DLD1 (cell line): ENCODE results near the gene NPPA.

Experiments
- in situ Hi-C: cut with HindIII; loops from 2 replicates; pipeline ENCODE4 v1.10.0; 2017; ENCODE audit warnings: low sequenced_read_pairs

Gene NPPA

DNA sequence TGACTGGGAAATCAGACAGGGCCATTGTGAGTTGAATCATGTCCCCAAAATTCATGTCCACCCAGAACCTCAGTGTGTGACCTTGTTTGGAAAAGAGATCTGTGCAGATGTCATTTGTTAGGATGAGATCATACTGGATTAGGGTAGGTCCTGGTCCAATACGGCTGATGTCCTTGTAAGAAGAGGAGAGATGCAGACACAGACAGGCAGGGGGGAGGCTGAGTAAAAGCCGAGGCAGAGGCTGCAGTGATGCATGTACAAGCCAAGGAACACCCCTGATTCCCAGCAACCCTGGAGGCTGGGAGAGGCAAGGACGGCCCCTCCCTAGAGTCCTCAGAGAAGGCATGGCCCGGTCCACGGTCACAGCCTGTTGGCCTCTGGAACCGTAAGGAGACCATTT, 27.0 kb upstream of the NPPA start:
- in situ Hi-C loops = no loop called here

DNA sequence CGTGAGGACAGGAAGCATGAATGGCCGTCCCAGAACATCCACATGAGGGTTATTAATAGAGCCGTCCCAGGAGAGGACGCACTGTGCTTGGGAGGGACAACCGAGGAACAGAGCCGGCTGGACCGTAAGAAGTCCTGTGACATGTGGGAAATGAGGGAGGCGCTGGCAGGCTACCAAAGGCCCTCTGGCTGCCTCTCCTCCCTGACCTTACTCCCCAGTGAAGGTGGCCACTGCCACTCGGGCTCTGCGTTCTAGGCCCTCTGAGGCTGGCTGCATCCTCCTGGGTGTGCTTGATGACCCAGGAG, 26.6 kb upstream of the NPPA start:
- in situ Hi-C loops = no loop called here

DNA sequence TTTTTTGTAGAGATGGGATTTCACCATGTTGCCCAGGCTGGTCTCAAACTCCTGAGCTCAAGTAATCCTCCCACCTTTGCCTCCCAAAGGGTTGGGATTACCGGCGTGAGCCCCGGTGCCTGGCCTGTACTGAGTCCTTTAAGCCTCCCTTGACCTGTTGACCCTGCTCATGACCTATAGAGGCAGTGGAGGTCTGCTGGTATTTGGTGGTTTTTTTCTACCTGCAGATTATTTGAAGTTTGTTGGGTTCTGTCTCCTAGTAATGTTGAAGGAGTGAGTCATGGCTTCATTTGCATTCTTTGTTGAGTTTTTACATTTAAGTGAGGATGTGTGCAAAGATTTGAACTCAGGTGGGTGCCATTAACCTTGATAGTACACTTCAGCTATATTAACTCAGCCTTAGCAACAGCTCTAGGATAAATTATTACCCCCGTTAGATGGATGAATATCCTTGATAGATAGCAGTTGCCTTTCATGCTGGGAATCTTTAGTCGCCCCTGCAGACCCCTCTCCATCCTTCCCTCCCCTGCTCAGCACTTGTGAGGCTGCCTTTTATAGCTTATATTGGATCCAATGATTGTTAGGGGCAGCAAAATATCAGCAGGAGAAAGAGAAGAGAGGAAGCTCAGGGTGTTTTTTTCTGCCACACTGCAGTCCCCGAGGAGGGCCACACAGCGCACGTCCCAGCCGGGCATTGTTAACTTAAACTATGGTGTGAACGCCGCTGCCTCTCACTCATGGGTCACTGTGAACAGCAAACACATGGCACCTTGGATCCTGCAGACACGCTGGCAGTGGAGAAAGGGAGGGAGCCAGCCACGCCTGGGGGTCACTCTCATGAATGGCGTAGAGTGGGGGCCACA, 26.0 kb upstream of the NPPA start:
- in situ Hi-C loops = no loop called here

DNA sequence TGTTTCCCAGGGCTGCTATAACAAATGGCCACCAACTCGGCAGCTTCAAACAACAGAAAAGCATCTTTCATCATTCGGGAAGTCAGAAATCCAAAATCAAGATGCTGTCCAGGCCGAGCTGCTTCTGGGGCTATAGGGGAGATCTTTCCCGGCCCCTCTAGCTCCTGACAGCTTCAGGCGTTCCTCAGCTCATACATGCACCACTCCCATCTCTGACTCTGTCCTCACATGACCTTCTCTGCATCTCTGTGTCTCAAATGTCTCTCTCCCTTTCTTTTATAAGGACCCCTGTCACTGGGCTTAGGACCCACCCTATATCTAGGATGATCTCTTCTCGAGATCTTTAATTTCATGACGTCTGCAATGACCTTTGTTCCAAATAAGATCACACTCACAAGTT, 25.0 kb upstream of the NPPA start:
- in situ Hi-C loops = no loop called here

DNA sequence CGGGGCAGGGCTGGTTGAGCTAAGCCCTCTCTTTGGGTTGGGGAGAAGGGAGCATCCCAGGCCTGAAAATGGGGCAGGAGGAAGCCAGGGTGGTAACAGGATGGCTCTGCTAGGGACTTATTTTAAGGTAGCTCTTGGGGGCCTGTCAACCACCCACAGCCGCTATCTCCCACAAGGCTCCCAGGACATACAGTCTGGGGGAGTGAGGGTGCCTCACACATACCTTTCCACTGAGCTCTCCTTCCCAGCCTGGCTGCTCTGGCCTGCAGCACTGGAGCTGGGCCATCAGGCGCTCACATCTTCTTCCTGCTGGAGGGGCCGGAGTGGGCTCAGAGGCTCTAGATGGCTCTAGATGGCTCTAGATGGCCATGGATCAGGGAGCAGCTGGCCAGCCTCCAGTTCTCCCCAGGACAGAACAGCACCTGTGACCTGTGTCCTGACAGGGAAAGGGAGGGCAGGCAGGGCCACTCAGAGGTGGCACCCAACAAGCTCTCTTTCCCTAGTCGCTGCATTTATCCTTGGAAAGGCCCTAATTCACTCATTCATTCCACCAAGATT, 22.1 kb upstream of the NPPA start:
- in situ Hi-C loops = no loop called here

DNA sequence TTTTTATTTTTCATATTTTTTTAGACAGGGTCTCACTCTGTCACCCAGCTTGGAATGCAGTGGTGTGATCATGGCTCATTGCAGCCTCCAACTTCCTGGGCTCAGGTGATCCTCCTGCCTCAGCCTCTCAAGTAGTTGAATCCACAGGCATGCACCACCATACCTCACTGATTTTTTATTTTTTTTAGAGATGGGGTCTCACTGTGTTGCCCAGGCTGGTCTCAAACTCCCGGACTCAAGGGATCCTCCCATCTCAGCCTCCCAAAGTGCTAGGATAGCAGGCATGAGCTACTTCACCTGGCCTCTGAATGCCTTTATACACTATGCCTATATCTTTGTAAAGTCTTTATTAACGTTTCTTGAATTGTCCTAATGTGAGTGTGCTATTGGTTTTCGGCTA, 21.5 kb upstream of the NPPA start:
- in situ Hi-C loops = no loop called here

DNA sequence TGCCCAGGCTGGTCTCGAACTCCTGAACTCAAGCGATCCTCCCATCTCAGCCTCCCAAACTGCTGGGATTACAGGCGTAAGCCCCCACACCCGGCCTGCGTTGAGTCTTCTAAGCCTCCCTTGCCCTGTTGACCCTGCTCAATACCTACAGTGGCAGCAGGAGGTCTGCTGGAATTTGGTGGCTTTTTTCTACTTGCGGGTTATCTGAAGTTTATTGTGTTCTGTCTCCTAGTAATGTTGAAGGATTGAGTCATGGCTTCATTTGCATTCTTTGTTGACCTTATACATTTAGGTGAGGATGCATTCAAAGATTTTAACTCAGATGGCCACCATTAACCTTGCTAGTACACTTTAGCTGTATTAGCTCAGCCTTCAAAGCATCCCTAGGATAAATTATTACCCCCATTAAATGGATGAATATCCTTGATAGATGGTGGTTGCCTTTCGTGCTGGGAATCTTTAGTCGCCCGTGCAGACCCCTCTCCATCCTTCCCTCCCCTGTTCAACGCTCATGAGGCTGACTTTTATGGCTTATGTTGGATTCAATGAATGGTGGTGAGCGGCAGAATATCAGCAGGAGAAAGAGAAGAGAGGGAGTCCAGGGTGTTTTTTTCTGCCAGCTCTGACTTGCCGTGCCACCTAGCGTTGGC, 20.9 kb upstream of the NPPA start:
- in situ Hi-C loops = no loop called here

DNA sequence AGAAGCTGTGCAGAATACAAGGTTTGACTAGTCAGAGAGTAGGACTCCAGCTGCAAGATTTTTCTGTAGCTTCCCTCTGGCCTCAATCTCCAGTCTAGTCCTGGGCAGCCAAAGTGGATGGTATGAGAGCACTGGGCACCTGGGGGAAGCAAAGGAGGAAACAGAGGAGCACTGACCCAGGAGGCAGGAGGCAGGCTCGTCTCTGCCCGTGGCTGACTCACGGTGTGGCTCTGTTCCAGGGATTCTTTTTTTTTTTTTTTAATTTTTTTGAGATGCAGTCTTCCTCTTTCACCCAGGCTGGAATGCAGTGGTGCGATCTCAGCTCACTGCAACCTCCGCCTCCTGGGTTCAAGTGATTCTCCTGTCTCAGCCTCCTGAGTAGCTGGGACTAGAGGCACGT, 15.3 kb upstream of the NPPA start:
- in situ Hi-C loops = no loop called here

DNA sequence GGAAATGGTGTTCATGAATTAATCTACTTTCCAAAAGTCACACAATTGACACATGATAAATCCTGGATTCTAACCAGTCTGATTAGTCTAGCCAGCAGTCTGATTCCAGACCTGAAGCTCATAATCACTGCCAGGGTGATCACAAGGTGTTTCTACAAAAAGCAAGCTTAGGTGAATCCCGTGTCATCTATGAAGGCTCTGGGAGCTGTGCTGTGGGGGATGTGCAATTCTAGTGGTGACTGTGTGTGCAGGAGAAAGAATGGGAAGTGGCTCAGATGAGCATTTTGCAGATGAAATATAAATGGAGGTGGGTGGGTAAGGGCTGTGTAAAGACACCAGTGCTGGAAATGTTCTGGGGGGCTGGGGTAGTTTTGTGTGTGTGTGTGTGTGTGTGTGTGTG, 13.0 kb upstream of the NPPA start:
- in situ Hi-C loops = no loop called here

DNA sequence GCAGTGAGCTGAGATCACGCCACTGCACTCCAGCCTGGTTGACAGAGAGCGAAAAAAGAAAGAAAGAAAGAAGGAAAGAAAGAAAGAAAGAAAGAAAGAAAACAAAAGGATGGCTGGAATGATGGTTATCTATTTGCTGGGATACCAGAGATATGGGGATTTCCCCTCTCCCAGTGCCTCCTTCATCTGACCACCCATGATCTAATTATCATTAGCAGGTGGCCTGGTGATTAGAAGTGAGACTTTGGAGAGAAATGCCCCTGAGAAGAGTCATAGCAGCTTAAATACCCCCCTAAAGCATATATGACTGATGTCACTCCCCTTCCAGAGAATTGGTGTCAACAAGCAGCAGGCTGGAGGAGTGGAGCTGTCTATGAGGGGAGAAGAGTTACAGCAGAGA, 12.5 kb upstream of the NPPA start:
- in situ Hi-C loops = no loop called here

DNA sequence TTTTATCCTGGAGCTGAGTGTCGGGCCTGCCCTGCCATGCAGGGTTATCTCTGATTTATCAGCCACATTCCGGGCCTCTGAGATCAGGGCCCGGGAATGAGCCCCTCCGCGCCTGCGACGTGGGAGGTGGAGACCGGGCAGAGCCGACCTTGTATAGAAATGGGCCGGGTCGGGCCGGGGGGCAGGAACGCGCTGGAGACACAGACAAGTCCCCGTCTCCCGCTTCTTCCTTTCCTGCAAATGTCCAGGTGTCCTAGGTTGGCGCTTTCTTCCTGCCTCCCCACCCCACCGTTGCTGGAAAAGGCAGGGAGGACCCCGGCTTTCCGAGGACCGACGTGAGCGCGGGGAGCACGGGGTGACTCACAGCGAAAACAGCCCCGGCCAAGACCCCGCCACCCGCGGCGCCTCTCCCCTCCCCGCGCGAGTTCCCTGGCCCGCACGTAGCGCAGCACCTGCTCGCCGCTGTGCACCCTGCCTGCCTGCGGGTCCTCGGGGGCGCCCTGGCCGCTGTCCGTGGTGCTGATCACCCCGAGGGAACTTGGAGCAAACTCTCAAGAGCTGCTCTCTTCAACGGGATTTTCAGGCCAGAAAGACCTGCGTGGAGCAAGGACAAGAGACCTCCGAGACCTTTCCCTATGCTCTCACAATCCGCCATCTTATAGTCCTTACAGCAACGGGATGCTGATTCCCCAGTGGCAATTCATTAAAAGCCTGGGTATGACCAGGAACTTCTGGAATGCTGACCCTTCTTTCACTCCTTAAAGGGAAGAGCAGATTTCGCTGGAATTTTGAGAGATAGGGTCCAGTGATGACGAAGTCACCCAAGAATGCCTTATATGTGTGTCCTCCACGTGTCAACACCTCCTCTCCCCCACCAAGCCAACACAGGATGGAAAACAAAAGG, 11.6 kb upstream of the NPPA start:
- in situ Hi-C loops = no loop called here

DNA sequence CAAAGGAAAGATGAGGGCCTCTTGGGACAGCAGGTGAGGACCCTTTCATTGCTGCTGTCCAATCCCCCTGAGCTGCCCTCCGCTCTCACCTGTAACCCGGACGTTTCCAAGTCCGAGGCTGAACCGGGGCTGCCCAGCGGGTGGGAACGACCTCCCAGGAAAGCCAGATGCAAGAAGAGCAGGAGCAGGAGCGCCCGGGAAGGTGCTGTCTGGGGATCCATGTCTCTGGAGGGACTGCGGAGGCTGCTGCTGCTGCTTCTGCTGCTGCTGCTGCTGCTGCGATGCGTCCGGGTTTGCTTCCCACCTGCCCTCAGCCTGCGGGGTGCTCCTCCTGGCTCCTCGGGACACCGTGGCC, 11.0 kb upstream of the NPPA start, which contains the start of gene NPPB:
NPPB (minus strand) TSS at position 333 of the 355 bp plus-strand sequence; CDS start at position 221, 112 bp downstream.
- in situ Hi-C loops = no loop called here

DNA sequence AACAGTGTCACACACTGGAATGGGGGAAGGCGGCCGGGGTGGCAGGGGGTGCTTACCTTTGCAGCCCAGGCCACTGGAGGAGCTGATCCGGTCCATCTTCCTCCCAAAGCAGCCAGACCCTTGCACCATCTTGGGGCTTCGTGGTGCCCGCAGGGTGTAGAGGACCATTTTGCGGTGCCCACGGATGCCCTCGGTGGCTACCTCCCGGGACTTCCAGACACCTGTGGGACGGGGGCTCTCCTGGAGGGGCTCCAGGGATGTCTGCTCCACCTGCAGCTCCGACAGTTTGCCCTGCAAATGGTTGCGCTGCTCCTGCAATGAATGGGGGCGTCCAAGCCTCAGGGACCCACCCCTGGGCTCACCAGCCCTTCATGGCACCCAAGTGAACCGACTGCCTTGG, 10.6 kb upstream of the NPPA start:
- in situ Hi-C loops = no loop called here

DNA sequence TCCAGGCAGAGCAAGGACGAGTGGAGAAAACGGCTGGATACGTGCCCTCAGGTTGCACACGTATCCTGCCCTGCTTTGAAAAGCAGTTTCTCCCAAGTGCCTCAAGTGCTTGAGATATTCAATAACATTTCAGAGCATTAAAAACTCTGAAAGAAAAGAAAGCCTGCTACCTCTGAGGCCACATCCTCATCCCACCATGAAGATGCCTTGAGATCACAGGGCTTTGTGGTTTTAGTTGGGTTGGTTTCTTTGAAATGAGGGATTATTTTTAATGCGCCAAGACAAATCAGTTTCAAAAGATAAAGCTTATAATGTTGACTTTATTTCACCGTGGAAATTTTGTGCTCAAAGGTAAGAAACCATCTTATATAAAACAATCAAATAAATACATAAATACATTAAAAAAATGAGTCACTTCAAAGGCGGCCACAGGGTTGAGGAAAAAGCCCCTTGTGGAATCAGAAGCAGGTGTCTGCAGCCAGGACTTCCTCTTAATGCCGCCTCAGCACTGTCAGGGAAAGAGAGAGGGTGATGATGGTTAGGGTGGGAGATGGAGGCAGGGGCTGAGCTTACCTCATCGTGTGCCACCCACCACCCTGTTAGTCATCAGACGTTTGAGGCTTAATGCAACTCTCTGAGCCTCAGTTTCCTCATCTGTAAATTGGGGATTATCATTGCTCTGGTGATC, 9.7 kb upstream of the NPPA start:
- in situ Hi-C loops = no loop called here

DNA sequence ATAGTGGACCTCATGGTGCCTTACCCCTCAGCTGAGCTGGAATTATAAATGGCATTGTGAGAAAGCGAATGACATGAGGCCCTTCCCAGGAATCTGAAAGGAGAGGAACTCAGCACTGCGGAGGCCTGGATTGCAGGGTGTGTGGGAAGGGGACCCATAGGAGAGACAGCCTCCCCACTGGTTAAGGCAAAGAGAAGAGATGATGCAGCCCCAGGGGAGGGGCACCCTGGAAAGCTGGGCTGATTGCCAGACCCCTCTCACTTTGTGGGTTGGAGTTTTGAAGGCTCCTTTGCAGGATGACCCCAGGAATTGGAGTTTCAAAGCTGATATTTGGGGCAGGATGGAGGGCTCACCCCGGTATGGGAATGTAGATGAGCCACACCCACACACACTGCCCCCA, 9.1 kb upstream of the NPPA start:
- in situ Hi-C loops = no loop called here

DNA sequence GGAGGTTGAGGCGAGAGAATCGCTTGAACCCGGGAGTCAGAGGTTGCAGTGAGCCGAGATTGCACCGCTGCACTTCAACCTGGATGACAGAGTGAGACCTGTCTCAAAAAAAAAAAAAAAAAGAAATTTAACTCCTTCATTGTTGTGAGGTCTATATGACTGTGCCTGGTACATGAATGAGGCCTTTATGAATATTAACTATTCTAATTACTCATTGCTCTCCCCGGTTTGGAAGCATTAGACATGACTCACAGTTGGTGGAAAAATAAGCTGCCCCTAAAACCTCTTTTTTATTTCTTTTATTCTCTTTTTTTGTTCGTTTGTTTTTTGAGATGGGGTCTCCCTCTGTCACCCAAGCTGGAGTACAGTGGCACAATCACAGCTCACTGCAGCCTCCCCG, 7.8 kb upstream of the NPPA start:
- in situ Hi-C loops = no loop called here

DNA sequence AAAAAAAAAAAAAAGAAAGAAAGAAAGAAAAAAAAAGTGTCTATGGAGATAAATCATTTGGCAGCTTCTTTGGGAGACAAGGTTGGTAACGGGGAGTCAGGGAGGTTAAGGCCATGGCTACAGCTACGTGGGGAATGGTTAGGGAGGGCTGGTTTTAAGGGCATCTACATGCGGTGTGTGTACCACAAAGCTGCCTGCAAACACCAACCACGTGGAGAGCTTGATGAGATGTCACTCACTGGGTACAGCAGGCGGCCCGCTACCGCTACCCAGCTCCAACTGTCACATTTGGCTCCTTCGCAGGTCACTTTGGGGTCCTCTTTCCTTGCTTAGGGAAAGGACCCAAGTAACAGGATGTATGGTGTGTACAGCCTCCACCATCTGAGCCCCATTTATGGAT, 6.9 kb upstream of the NPPA start:
- in situ Hi-C loops = no loop called here

DNA sequence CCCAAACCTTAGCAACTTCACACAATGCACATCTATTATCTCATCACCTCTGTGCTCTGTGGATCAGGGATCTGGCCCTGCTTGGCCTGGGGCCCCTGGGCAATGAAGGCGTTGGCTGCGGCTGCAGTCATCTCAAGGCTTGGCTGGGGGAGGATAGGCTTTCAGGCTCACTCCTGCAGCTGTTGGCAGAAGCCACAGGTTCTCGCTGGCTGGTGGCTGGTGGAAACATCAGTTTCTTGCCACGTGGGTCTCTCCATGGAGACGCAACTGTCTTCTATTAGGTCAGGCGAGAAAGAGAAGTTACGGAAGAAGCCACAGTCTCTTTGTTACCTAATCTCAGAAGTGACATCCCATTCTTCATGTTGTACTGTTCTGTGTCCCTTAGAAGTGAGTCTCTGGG, 3.6 kb upstream of the NPPA start:
- in situ Hi-C loops = no loop called here

DNA sequence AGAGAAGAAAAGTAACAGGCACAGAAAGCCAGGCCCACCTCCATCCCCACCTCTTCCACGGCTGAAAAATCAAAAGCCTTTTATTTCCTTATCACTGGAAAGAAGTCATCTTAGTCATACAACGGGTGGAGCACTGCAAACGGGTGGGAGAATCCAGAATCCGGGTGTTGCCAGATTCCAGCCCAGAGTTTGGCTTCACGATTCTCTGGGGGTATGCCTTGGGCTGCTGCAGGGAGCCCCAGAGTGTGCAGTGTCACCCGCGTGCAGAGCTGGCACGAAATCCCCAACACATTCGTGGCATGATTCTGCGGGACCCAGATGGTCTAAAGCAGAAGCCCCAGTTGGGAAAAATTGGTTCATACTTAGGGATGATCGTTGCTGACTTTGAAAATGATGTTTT, 2.6 kb upstream of the NPPA start:
- in situ Hi-C loops = no loop called here

DNA sequence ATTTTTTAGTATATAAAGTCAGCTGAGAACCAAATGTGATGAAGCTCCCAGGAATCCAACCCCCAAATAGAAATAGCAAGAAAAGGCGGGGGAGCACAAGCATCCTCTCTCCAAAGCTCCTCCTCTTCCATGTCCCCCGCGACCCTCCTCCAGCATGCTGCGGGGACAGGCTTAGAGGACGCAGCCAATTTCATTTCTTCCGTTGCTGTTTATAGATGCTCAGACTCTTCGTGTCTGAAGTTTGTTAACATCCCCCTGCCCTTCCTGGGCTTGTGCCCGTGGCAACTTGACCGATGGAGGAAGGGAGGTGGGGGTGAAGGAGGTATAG, 754 bp upstream of the NPPA start:
- in situ Hi-C loops = no loop called here
